HG03565 (cell line): ENCODE data around the gene AGAP3.

Experiments used
- ATAC-seq: cut with Tn5 transposase; IDR thresholded peaks from one replicate; pipeline ENCODE4 v1.9.1; 2021; ENCODE audit warnings: mild to moderate bottlenecking, moderate library complexity; ENCODE audit not compliant: unreplicated experiment

The AGAP3 gene

DNA sequence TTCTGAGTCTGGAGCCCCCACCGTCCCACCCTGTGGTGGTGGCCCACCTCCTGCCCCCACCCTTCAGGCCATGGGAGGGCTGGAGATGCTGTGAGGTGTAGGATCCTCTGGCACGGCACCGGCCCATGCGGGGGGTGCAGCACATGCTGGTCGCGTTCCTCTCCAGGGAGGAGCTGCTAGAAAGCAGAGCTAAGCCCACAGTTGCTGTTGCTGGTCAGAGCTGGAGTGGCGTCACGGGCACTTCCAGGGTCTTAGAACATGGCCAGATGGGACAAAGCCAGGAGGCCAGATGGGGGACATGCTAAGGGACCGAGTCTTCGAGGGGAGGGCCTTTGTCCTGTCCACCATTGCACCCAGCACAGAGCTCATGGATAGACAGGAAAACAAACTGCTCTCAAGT lies 21.6 kb downstream of the AGAP3 start:
- ATAC-seq: no peak

- no peak for ATAC-seq
Measured at GRCh38 chr7:151109094-151110048, 23.1 kb downstream of the AGAP3 start.

DNA sequence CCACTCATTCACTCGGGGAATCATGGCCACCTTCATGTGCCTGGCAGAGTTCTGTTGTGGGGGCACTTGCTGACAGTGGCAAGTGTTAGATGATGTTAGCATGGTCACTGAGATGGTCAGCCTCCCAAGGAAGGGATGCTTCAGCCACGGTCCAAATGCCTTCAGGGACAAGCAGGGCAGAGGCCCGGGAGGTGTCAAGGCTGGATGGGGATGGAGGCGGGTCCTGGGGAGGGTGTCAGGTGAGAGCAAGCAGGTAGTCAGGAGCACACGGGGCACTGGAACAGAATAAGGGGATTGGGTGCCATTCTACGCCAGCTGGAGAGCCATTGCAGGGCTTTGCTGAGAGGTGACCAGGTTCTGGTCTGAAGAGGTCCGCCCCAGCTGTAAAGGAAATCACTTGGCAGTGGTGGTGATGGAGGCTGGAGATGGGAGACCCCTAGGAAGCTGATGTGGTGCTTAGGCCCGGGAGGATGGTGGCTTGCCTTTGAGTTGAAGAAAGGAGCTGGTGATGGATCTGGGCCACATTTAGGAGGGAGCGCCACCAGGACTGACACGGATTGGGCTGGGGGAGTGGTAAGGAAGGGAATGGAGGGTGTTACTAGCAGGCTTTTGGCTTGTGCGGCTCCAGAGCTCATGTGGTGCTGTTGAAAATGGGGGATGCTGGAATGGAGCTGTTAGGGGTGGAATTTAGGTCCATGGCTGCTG lies 24.1 kb downstream of the AGAP3 start:
- no peak for ATAC-seq

GRCh38 chr7:151110941-151111645 lies 24.8 kb downstream of the AGAP3 start:
- peak; percentile 66 for ATAC-seq

DNA sequence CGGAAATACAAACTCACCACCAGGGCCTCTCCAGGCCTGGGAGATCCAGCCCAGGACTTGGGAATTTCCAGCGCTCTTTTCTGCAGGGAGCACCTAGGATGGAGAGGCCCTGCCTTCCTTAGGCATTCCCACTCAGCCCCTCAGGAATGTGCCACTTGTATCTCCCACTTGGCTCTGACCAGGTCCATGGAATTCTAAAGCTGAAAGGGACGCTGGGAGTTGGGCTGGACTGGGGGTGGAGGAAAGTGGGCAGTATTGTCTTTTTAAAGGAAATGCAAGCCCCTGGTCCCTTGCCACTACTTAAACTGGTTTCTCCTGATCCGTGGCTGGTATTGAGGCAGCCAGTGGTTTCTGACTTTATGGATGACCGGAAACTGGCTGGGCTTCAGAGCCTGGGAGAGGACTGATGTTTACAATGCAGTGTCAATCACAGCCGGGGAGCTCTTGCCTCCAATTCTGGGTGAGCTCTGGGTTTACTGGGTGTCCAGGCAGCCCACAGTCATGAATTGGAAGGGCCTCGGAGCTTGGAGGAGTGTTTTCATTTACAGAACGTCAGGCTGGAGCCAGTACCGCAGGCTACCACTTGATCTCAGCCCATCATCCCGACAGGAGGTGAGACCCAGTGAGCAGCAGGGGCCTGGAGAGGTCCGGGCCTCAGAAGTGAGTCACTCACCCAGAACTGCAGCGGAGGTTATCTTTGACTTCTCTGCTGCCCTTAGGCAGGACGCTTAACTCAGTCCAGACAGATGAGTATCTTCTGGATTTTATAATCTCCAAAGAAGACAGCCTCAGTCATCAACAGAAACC lies 27.3 kb downstream of the AGAP3 start:
- no peak for ATAC-seq

- ATAC-seq: no peak
Measured at GRCh38 chr7:151114151-151115090, 28.1 kb downstream of the AGAP3 start.

DNA sequence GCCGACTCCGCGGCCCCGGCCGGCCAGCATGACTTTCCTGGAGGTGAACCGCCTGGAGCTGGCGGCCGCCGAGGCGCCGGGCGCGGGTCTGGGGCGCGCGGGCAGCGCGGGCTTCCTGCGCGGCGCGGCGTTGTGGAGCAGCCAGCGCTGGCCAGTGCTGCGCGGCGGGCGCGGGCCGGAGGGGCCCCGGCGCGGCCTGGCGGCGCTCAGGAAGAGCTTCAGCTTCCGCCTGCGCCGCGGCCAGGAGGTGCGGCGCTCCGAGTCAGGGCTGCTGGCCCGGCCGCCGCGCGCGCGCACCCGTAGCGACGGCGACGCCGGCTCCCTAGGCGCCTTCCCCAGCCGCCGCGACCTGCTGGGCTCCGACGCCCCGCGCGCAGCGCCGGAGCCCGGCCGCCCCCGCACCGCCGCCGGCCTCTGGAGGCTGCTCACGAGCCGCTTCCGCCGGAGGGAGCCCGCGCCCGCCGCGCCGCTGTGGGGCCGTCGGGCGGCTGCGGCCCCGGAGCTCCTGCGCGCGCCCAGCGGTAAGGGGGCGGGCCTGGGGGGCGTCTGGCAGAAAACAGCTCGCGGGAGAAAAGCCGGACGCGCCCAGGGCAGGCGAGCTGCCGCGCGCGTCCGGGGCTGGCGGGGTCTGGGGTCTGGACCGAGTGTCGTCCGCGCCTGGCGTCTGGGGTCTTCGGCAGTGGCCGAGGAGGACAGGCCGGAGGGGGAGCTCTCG lies 29.0 kb downstream of the AGAP3 start:
- no peak for ATAC-seq

DNA sequence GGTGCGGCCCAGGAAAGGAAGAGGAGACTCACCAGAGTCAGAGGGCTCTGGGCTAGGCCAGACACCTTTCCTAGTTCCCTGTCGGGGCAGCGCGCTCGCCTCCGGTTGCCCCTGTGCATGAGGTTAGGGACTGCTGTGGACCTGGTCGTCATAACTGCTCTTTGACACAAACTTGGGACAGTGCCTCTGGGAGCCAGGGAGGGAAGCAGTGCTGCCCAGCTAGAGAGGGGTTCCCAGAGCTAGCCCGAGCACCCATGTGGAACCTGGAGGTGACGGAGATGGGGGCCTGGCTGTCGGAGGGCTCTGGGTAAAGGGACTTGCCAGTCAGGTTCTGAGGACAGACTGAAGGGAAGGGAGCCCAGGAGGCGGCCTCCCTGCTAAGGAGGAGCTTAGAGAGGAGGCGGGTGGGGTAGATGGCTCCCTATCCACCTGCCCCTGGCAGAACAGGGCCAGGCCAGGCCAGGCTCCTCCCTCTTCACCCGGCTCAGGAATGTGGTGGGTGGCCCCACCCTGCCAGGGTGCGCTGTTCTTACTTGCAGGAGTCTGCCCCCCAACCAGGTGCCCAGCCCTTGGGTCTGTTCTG lies 29.7 kb downstream of the AGAP3 start:
- ATAC-seq: no peak

GRCh38 chr7:151116603-151117440 lies 30.5 kb downstream of the AGAP3 start:
- ATAC-seq: no peak

- no peak for ATAC-seq
Measured at GRCh38 chr7:151117565-151117964, 31.3 kb downstream of the AGAP3 start.

- no peak for ATAC-seq
Measured at GRCh38 chr7:151118108-151119054, 32.1 kb downstream of the AGAP3 start.

DNA sequence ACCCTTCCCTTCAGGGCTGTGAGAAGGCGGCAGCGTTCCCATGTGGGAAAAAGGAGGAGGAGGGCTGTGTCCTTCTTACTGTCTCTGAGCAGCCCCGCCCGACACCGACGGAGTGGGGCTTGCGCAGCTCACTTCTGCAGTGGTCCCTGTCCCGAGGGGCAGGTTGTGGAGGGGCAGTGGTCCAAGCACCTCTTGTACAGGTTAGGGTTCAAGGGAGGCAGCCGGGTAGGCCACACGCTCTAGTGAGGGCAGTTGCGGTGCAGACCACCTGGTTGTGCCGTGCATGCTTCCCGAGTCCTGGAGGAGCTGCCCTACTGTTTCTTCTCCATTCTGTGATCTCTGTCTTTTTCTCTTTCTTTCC lies 32.8 kb downstream of the AGAP3 start:
- no peak for ATAC-seq

- no peak for ATAC-seq
Measured at GRCh38 chr7:151119902-151120301, 33.6 kb downstream of the AGAP3 start.

GRCh38 chr7:151120896-151121295 lies 34.6 kb downstream of the AGAP3 start:
- no peak for ATAC-seq

GRCh38 chr7:151121380-151122170 lies 35.3 kb downstream of the AGAP3 start:
- no peak for ATAC-seq

- ATAC-seq: no peak
Measured at GRCh38 chr7:151122276-151122675, 36.0 kb downstream of the AGAP3 start.
